M059J (cell line): ENCODE results near the gene STK11IP. TPM values are rescaled to one million over a fixed set of nuclear protein-coding genes. Genes with fewer than 3 reads are reported as not detected.

Experiments used
- DNase-seq: peaks from one replicate; pipeline ENCODE4 v3.0.0-alpha.2; 2012; ENCODE audit warnings: low read depth
- total RNA-seq: library from RNA; depleted of rRNA; stranded (reverse); fragments of >200 nt; shearing (Covaris generic); gene quantifications from 2 replicates; pipeline ENCODE4 v1.2.3, GENCODE V29; 2014

The STK11IP gene
- total RNA-seq, 1 experiment from 2014 or later = 6.7 TPM

DNA sequence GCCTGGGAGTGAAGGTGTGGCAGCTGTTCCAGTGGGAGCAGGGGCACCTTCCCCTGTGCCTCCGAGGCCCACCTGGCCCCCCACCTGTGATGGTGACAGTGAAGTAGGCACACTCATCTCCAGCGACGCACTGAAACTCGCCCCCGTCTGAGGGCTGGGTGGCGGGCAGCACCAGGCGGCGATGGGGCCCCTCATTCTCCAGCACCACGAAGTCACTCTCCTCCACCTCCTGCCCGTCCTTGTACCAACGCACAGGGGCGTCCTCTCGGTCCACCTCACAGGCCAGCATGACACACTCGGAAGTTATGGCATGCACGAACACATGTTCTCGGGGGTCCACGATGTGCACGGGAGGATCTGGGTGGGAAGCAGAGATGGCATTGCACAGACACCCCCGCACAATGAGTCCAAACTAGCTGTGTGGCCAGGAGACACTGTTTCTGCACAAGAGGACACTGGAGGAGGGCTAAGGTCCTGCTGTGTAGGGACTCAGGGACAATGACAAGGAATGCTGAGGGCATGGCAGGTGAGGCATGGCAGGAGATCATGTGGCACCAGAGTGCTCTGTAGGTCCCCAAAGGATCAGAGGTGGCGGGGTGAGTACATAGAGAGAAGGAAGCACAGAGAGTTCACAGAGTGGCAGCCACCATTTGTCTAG lies 34.3 kb upstream of the STK11IP start:
- no peak for DNase-seq

DNA sequence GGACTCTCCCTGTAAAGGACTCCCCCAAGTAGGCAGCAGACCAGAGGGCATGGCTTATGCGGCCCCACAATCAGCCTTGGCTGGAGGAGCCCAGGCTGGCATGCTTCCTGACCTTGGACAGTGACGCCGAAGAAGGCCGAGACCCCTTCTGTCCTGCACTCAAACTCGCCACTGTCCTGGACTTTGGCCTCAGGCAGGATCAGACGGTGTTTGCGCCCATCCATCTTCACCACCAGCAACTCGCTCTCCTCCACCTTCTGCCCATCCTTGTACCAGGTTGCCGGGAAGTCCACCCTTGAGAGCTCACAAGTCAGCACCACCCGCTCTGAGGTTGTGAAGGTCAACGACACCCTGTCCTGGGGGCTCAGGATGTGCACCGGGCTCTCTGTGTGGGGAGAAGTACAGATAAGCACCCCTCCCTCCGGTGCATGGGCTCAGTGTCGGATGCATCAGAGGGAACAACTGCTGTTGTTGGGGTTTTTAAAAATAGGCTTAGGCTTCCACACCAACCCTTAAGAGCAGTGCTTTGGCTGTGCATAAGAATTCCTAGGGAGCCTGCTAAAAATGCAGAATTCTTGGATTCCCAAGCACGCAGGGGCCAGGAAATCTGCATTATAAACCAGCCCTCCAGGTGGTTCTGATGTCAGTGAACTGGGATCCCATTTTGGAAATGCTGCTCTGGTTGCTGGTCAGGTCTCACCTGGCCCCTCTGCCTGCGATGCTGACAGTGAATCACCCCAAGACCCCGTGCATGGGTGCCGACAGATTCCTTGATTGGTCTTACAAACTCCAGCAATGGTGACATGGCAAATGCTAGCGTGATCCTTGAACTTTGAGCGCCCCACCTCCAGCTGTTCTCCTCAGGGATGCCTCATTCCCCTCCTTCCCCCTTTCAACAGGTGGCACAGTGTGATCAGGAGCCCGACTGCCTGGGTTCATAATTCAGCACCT lies 32.3 kb upstream of the STK11IP start:
- no peak for DNase-seq

DNA sequence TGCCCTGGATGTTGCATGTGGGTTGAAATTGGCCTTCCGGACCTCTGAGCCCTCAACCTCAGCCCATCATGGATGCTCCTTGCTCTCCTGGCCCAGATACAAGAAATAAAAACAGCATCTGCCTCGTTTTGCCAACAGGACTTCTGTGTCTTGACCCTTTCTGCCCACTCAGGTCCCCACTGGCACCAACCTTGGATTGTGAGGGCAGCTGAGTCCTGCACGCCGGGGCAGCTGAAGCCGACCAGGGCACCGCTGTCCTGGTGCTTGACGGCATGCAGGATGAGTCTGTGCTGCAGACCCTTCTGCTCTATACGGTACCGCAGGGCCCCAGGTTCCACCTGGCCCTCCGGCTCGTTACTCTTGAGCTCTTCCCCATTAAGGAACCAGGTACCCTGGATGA lies 31.0 kb upstream of the STK11IP start:
- DNase-seq = no peak

DNA sequence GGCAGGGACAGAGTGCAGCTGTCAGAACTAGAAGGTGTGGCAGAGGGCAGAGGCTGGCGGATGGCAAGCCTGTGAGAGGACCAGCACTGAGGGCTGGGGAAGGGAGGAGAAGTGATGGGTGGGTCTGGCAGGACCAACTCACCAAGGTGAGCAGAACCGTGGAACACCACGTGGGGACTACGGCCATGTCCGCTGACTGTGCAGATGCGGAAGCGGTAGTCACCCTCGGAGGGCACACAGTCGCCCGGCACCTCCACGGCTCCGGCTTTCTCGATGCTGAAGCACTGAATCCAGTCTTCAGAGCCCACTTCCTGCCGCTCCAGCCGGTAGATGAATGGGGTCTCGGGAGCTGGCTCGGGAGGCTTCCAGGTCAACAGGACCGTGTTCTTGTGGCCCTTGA lies 30.5 kb upstream of the STK11IP start:
- DNase-seq = no peak

DNA sequence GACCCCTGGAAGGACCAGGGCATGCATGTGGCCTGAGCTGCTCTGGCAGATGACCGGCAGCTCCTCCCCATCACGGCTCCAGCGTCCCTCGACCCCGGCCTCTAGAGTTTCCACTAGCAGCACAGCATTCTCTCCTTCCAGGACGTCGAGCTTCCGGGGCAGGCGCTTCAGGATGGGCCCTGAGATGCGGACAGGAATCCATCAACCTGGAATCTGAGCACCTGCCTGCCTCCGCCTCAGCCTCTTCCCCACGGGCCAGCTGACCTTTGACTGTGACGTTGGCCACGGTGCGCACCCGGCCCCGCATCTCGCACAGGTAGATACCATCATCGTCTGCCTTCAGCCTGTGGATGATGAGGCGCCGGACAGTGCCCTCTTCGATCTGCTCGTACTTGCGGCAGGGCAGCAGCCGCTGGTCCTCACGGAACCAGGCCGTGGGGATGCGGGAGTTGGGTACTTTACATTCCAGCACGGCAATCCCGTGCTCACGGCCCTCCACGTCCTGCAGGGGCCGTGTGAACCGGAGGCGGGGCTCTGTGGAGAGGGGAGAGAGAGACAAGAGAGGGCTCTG lies 29.8 kb upstream of the STK11IP start:
- no peak for DNase-seq

DNA sequence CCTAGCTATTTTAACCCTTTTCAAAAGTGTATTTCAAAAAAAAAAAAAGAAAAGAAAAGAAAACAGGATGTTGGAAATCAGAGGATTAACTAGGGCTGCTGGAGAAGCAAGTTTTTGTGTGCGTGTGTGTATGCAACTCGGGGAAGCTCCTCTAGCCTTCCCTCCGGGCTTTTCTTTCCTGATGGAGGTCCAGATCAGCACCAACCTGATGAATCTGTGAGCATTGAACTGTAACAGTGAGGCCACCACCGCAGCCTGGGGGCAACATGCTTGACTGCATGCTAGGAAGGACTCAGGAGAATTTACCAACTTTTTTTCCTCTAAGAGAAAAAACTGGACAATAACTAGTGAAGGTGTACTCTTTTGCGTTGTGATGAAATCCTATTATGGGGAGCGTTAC lies 28.6 kb upstream of the STK11IP start:
- peak; percentile 82 for DNase-seq

DNA sequence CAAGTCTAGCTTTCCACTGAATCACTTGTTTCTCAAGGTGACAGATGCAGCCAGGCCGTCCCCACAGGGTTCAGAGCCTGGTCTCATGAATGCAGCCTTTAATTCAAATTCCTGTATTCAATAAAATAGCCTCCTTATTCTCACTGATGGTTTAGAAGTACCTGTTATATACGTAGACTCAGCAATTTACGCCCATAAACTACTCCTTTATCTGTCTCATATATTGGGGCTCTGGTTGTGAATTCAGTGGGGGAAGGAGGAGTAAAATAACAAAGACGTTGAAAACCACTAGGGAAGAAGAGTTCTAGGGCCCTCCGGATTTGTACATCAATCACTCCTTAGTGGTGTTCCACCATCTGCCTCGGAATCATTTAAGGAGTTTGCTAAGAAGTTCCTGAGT lies 28.0 kb upstream of the STK11IP start:
- no peak for DNase-seq

DNA sequence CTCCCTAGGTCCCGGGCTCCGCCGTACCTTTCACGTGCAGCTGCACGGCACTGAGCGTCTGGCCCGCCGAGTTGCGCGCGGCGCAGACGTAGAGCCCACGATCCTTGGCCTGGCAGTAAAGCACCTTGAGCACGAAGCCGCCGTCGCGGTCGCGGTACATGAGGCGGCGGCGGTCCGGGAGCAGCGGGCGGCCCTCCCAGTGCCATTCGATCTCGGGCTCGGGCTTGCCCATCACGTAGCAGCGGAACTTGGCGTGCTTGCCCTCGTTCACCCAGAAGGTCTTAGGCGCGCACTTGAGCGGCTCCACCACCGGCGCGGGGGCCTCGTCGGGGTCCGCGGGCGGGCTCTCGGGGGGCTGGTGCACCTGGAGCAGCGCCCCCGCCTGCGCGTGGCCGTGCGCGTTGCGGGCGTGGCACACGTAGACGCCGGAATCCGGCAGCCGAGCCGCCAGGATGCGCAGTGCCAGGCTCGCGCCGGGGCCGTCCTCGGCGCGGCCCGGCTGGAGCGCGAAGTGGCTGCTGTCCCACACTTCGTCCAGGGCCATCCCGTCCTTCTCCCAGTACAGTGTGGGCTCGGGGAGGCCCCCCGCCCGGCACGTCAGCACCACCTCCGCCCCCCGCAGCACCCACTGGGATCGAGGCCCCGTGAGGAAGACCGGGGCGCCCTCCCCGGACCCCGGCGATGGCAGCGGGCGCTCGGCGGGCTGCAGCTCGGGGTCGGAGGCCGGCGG lies 27.3 kb upstream of the STK11IP start:
- peak; percentile 33 for DNase-seq

DNA sequence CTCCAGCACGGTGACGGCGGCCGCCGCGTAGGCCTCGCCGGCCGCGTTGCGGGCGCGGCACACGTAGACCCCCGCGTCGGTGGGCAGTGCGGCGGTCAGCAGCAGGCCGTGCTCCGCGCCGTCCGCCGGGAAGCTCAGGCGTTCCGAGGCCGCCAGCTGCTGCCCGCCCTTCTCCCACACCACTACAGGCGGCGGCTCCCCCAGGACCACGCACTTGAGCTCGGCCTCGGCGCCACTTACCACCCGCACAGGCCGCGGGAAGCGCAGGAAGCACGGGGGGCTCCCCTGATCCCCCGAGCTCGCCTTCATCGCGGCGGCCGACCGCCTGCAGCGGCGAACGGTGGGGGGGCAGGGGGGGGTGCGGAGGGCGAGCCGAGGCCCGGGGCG lies 26.7 kb upstream of the STK11IP start:
- no peak for DNase-seq

DNA sequence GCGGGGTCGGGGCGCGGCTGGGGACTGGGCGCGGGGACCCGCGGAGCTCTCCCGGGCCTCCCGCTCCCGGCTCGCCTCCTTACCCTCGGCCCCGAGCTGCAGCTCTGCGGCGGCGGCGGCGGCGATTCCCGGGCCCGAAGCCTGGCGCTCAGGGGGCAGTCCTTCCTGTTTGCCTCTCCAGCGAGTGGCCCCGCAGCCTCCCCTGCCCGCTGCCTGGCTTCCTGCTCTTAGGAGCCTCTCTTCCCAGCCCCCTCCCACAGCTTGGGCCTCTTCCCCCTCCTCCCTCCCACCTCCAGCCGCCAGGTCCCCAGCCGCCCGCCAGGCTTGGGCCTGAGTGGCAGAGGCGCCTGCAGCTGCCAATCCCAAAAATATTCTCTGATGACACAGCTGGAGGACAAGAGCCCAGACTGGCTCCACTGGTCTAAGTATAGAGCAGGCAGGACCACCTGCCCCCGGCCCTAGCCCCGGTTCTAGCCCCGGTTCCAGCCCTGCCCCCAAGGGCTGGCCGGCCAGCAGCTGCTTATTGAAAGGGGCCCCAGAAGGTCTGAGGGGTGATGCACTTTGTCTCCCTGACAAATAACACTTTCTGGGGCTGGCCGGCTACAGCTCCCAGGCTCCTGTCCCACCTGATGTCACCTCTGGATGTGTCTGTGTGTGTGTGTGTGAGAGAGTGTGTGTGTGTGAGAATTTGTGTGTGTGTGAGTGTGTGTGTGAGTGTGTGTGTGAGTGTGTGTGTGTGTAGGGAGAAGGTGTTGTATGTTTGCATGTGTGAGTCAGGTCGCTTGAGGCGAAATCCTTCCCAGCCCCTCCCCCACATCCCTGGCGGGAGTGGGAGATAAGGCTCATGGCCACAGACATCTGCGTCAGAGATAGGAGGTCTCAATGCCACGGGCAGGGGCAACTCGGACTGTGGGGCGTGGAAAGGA lies 26.1 kb upstream of the STK11IP start, which contains the start of gene OBSL1:
Gene OBSL1 (minus strand): TSS at position 229 of the 926 bp plus-strand sequence. CDS start 307 bp downstream, outside the sequence.
- DNase-seq = peak; percentile 81

DNA sequence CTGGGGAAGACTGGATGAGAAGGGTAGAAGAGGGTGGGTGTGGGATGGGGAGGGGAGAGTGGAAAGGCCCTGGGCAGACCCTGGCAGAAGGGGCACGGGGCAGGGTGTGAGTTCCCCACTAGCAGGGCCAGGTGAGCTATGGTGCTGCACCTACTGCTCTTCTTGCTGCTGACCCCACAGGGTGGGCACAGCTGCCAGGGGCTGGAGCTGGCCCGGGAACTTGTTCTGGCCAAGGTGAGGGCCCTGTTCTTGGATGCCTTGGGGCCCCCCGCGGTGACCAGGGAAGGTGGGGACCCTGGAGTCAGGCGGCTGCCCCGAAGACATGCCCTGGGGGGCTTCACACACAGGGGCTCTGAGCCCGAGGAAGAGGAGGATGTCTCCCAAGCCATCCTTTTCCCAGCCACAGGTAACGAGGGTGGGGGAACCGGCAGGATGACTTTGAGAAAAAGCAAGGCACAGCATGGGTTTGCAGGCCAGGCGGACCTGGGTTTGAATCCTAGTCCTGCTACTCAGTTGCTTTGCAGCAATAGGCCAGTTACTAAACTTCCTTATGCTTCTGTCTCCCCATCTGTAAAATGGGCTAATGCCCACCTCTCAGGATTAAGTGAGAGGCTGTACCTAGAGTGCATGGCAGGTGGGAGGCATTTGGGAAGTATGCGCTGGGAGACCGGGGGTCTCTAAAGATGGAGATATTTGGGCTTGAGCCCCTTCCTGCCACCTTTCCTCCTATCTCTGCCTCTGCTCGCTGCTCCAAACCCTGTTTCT lies 25.2 kb upstream of the STK11IP start, which contains the start of gene INHA:
Gene INHA (plus strand): TSS at position 74 of the 765 bp plus-strand sequence. CDS start 65 bp downstream, at position 139.
- no peak for DNase-seq

DNA sequence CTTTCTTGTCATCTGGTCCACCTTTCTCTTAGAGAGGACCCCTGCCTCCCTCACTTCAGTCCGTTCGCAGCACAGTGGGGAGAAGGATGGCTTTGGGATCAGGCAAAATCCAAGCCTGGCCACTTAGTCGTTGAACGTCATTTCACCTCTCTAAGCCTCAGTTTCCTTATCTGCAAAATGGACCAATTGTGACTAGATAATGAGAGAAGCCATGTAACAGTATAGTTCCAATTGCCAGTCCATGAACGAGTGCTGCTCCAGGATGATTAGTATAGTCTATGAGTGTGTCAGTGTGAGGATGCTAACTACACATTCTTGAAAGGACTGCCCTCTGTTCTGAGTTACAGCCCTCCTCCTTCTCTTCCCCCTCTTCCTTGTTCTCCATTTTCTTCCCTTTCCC lies 24.5 kb upstream of the STK11IP start:
- DNase-seq = no peak

DNA sequence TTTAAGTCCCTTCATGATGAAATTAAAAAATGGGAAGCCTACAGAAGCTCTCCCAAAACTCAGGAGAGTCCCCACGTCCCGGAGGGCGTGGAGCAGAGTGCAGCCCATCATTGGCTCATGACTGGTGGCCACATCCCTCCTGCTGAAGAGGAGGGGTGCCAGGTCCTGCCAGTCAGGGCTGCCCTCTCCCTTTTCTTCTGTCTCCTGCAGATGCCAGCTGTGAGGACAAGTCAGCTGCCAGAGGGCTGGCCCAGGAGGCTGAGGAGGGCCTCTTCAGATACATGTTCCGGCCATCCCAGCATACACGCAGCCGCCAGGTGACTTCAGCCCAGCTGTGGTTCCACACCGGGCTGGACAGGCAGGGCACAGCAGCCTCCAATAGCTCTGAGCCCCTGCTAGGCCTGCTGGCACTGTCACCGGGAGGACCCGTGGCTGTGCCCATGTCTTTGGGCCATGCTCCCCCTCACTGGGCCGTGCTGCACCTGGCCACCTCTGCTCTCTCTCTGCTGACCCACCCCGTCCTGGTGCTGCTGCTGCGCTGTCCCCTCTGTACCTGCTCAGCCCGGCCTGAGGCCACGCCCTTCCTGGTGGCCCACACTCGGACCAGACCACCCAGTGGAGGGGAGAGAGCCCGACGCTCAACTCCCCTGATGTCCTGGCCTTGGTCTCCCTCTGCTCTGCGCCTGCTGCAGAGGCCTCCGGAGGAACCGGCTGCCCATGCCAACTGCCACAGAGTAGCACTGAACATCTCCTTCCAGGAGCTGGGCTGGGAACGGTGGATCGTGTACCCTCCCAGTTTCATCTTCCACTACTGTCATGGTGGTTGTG lies 23.0 kb upstream of the STK11IP start:
- DNase-seq = no peak

DNA sequence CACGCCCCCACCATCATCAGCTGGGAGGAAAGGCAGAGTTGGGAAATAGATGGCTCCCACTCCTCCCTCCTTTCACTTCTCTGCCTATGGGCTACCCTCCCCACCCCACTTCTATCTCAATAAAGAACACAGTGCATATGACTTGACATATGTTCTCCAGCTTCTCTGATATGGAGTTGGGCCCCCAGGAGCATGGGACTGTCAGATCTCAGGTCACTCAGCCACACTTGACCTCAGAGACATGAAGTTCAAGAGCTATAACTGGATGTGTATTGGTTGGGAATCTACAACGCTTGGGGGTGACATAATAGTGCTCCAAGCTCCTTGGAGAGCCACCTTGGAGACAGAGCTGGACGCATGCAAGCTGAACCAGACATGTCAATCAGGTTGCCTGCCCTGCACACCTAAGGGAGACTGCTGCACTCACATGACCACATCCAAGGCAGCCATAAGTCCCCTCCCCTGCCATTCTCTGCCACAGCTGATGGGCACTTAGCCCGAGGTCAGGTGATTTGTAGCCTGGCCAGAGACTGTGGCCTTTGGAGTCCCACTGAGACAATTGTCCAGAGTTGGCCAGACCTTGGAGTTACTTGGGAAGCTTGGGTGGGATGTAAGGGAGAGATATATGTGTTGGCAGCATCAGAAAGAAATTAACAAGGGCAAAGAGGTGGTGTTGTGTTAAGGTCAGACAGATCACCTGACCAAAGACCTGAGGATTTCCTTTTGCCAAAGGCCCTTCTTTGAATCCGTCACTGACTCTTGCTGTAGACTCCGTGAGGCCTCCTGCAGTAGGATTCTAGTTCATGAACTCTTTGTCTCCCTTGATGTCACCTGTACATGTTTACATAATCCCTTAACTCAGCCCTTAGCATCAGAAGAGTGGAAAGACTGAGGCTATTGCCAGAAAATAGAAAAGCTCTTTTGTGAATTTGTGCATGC lies 21.8 kb upstream of the STK11IP start:
- no peak for DNase-seq

DNA sequence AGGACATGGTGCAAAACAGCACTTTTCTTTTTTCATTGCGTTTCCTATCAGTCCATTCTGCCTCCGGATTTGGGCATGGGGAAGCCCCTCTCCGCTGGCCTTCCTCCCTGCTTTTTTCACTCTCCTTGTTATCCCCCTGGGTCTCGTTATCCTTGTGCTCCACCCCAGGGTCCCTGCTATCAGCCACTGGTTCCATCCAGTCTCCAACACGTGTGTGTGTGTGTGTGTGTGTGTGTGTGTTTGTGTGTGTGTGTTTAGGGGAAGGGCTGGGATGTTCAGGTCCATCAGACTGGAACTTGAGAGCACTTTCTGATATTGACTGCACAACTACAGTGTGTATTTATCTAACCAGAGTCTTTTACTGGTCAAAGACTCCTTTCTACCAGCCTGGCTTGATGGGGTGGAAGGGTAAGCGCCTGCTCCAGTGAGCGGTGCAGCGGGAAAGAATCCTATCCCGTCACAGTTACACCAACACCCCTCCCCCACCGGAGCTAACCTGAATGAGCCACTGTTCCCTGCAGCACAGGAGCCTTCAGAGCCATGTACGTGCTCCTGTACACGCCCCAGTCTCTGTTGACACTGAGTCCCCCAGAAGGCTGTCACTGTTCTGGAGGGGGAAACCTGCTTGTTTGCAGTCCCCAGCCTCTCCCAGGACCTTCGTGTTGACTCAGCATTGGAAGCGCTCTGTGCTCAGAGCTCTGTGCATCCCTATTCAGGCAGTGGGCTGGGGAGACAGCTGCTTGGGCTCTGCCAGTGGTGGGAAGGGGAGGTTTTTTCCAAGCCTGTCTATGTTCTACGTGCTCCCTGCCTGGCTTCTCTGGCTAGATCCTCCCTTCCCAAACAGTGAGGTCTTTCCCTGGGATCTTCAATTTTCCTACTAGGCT lies 20.9 kb upstream of the STK11IP start:
- peak; percentile 34 for DNase-seq

DNA sequence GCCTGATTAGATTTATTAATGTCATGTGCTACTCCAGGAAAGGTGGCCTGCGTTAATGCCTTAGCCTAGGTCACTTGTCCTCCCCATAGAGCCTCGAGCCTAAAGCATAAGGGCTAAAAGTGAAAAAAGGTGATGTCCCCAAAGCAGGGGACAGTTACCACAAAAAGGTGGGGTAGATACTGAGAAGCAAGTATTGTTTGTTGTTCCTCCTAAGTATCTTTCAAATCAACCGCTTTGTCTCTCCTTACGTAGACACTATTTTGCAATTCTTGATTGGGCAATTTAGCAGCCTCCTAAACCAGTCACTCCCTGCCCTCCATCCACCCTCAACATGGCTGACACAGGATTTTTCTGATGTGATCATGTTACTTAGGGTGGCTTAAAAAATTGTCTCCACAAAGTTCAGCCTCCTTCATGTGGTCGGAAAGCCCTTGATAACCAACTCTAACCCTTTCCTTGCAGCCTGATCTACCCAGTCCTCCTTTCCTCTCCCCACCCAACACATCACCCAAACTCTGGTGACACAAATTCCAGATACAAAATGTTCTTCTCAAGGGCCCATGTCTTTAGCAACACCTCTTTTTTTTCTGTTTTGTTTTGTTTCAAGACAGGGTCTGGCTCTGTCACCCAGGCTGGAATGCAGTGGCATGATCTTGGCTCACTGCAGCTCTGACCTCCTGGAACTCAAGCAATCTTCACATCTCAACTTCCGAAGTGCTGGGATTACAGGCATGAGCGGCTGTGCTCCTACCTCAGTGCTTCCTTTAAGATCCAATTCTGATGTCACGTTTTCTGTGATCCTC lies 18.6 kb upstream of the STK11IP start:
- no peak for DNase-seq
